H1 (cell line): ENCODE measurements around the gene AGFG1. TPM values are rescaled to one million over a fixed set of nuclear protein-coding genes. Genes with fewer than 3 reads are reported as not detected.

ENCODE experiments used
- CTCF ChIA-PET: fragments of 300-600 bp; sonication (Branson Sonifier 250); formaldehyde crosslinking; loops from one replicate; lab custom pipeline; 2021; ENCODE audit not compliant: partially characterized antibody; lab: Charles Lee
- POLR2A ChIA-PET: fragments of 300-600 bp; sonication (Branson Sonifier 250); formaldehyde crosslinking; loops from one replicate; lab custom pipeline; 2021; ENCODE audit warnings: inconsistent platforms; ENCODE audit not compliant: partially characterized antibody; lab: Charles Lee
- DNase-seq, 2 experiments: peaks; one replicate each; pipeline versions ENCODE4 v3.0.0 to v3.0.0-alpha.2; 2010 to 2022; ENCODE audit warnings: low spot score in 2 of 2, low read depth in 1 of 2, mixed read lengths in 1 of 2
- FAIRE-seq: peaks from 2 replicates; lab custom pipeline; 2011; peaks lifted over from hg19 to GRCh38; lab: Jason Lieb, UNC
- H2AFZ ChIP-seq: 2 replicates; pipeline ENCODE4 v1.8.1; 2012; ENCODE audit warnings: low read length, inconsistent platforms
- H2AK5ac ChIP-seq: 2 replicates; pipeline ENCODE4 v1.6.1; 2013; ENCODE audit warnings: low read depth, low read length
- H2BK120ac ChIP-seq: replicated peaks from 2 replicates; pipeline ENCODE3; 2013; ENCODE audit warnings: low read depth, low read length, inconsistent platforms
- H2BK12ac ChIP-seq: 2 replicates; pipeline ENCODE4 v1.6.1; 2013; ENCODE audit warnings: low read depth, low read length
- H2BK15ac ChIP-seq: 2 replicates; pipeline ENCODE4 v1.6.1; 2013; ENCODE audit warnings: low read length
- H2BK20ac ChIP-seq: 2 replicates; pipeline ENCODE4 v1.6.1; 2013; ENCODE audit warnings: low read length
- H2BK5ac ChIP-seq: 2 replicates; pipeline ENCODE4 v1.6.1; 2013; ENCODE audit warnings: low read depth, low read length
- H3K14ac ChIP-seq: 2 replicates; pipeline ENCODE4 v1.6.1; 2013; ENCODE audit warnings: inconsistent platforms; ENCODE audit not compliant: insufficient read length
- H3K18ac ChIP-seq: 2 replicates; pipeline ENCODE4 v1.6.1; 2013; ENCODE audit warnings: low read length; ENCODE audit errors: extremely low read depth
- H3K23ac ChIP-seq: 2 replicates; pipeline ENCODE4 v1.6.1; 2013; ENCODE audit warnings: inconsistent platforms; ENCODE audit not compliant: insufficient read length
- H3K23me2 ChIP-seq: 2 replicates; pipeline ENCODE4 v1.6.1; 2013; ENCODE audit warnings: low read depth, low read length
- H3K27ac ChIP-seq: 2 replicates; pipeline ENCODE4 v1.6.1; 2011; ENCODE audit warnings: low read depth, low read length, inconsistent platforms
- H3K27me3 ChIP-seq, 4 experiments: replicated peaks in 1 of 4; 1 replicate in 1 of 4; 2 replicates in 3 of 4; pipeline versions ENCODE4 v1.6.1 to v1.8.1; 2011 to 2013; ENCODE audit warnings: low read length in 3 of 4, mild to moderate bottlenecking in 3 of 4, inconsistent platforms in 2 of 4, mixed read lengths in 2 of 4, moderate library complexity in 1 of 4; ENCODE audit not compliant: control insufficient read depth in 3 of 4, insufficient read depth in 3 of 4; ENCODE audit errors: extremely low read depth in 1 of 4
- H3K36me3 ChIP-seq, 4 experiments: 2 replicates each; pipeline versions ENCODE4 v1.6.1 to v1.8.1; 2011 to 2013; ENCODE audit warnings: mild to moderate bottlenecking in 4 of 4, low read length in 3 of 4, moderate library complexity in 2 of 4, control low read depth in 1 of 4, inconsistent platforms in 1 of 4; ENCODE audit not compliant: insufficient read depth in 4 of 4, control insufficient read depth in 2 of 4
- H3K4ac ChIP-seq: replicated peaks from 2 replicates; pipeline ENCODE3; 2013; ENCODE audit warnings: low read length, low read depth, mixed read lengths, inconsistent platforms; ENCODE audit not compliant: insufficient read length
- H3K4me1 ChIP-seq, 4 experiments: replicated peaks in 1 of 4; 1 replicate in 1 of 4; 2 replicates in 3 of 4; pipeline versions ENCODE4 v1.6.1 to v1.8.1; 2011 to 2013; ENCODE audit warnings: low read length in 3 of 4, inconsistent platforms in 2 of 4, mixed read lengths in 1 of 4; ENCODE audit not compliant: insufficient read depth in 4 of 4, control insufficient read depth in 3 of 4
- H3K4me2 ChIP-seq, 2 experiments: 2 replicates each; pipeline versions ENCODE4 v1.6.1 to v1.8.1; 2011 to 2013; ENCODE audit warnings: low read depth in 2 of 2, low read length in 2 of 2, control low read depth in 1 of 2, inconsistent platforms in 1 of 2, mild to moderate bottlenecking in 1 of 2; ENCODE audit not compliant: insufficient read depth in 1 of 2
- H3K4me3 ChIP-seq, 4 experiments: fragments of 200-600, 300-600 bp in 1 of 4; sonication (generic), shearing (Covaris generic), sonication (Bioruptor Twin) in 1 of 4; 2 replicates each; pipeline versions ENCODE4 v1.5.1 to v1.8.1; 2011 to 2016; ENCODE audit warnings: low read length in 4 of 4, low read depth in 3 of 4, control low read depth in 2 of 4, inconsistent platforms in 2 of 4, mild to moderate bottlenecking in 2 of 4, mixed read lengths in 1 of 4, moderate library complexity in 1 of 4; ENCODE audit not compliant: insufficient read depth in 2 of 4; ENCODE audit errors: extremely low read depth in 1 of 4
- H3K56ac ChIP-seq: replicated peaks from 2 replicates; pipeline ENCODE3; 2013; ENCODE audit warnings: low read depth, mild to moderate bottlenecking, mixed read lengths, low read length, inconsistent platforms; ENCODE audit not compliant: insufficient read length
- H3K79me1 ChIP-seq: 2 replicates; pipeline ENCODE4 v1.6.1; 2013; ENCODE audit warnings: low read depth, low read length, control low read depth
- H3K79me2 ChIP-seq, 2 experiments: 2 replicates each; pipeline versions ENCODE4 v1.6.1 to v1.8.1; 2012 to 2013; ENCODE audit warnings: low read length in 2 of 2, mild to moderate bottlenecking in 2 of 2, inconsistent platforms in 1 of 2; ENCODE audit not compliant: insufficient read depth in 2 of 2, control insufficient read depth in 1 of 2
- H3K9ac ChIP-seq, 4 experiments: replicated peaks in 1 of 4; 1 replicate in 1 of 4; 2 replicates in 3 of 4; pipeline versions ENCODE4 v1.6.1 to v1.8.1; 2011 to 2013; ENCODE audit warnings: low read depth in 3 of 4, low read length in 3 of 4, control low read depth in 2 of 4, mild to moderate bottlenecking in 2 of 4, moderate library complexity in 2 of 4, inconsistent platforms in 1 of 4; ENCODE audit errors: extremely low read depth in 1 of 4
- H3K9me3 ChIP-seq, 2 experiments: 2 replicates each; pipeline versions ENCODE4 v1.6.1 to v1.8.1; 2012 to 2013; ENCODE audit warnings: mild to moderate bottlenecking in 2 of 2, moderate library complexity in 2 of 2, control low read depth in 1 of 2, inconsistent platforms in 1 of 2, low read depth in 1 of 2, low read length in 1 of 2, mixed read lengths in 1 of 2; ENCODE audit not compliant: insufficient read depth in 2 of 2
- H4K20me1 ChIP-seq, 2 experiments: replicated peaks in 1 of 2; 2 replicates each; pipeline versions ENCODE3 to v1.8.1; 2011 to 2013; ENCODE audit warnings: inconsistent platforms in 2 of 2, low read length in 2 of 2, mild to moderate bottlenecking in 1 of 2; ENCODE audit not compliant: insufficient read depth in 2 of 2, control insufficient read depth in 1 of 2
- H4K5ac ChIP-seq: 2 replicates; pipeline ENCODE4 v1.6.1; 2013; ENCODE audit warnings: low read length, low read depth, mixed read lengths, inconsistent platforms; ENCODE audit not compliant: insufficient read length
- H4K8ac ChIP-seq: 2 replicates; pipeline ENCODE4 v1.8.0; 2013; ENCODE audit warnings: mild to moderate bottlenecking, moderate library complexity, low read length, inconsistent platforms; ENCODE audit not compliant: insufficient read depth; ENCODE audit errors: extremely low read depth
- H4K91ac ChIP-seq: replicated peaks from 2 replicates; pipeline ENCODE3; 2013; ENCODE audit warnings: low read length, mixed read lengths, inconsistent platforms; ENCODE audit not compliant: insufficient read length
- BCL11A ChIP-seq, 2 experiments: IDR thresholded peaks; one replicate each; pipeline ENCODE4 v1.6.1; 2011; ENCODE audit warnings: low read depth in 2 of 2, low read length in 2 of 2, mild to moderate bottlenecking in 2 of 2
- CHD2 ChIP-seq: IDR thresholded peaks from 2 replicates; pipeline ENCODE4 v1.6.1; 2012; ENCODE audit warnings: low read length, improper control_type of control experiment
- GTF2F1 ChIP-seq: IDR thresholded peaks from 2 replicates; pipeline ENCODE4 v1.6.1; 2012; ENCODE audit warnings: low read depth, low read length, improper control_type of control experiment, borderline replicate concordance
- KDM1A ChIP-seq: fragments of 200-600, 300-600 bp; sonication (generic); IDR thresholded peaks from 2 replicates; pipeline ENCODE4 v1.7.1; 2016; ENCODE audit warnings: mild to moderate bottlenecking, low read length, borderline replicate concordance
- KDM4A ChIP-seq: IDR thresholded peaks from one replicate; pipeline ENCODE4 v1.7.1; 2012; ENCODE audit warnings: low read depth, mild to moderate bottlenecking, moderate library complexity, low read length, inconsistent platforms; ENCODE audit not compliant: severe bottlenecking
- POU5F1 ChIP-seq: IDR thresholded peaks from 2 replicates; pipeline ENCODE4 v1.6.1; 2011; ENCODE audit warnings: low read depth, mild to moderate bottlenecking, low read length, moderate library complexity
- RBBP5 ChIP-seq: IDR thresholded peaks from 2 replicates; pipeline ENCODE4 v1.7.1; 2012; ENCODE audit warnings: low read depth, mild to moderate bottlenecking, inconsistent platforms, low read length, moderate library complexity, borderline replicate concordance
- SP4 ChIP-seq: IDR thresholded peaks from 2 replicates; pipeline ENCODE4 v1.6.1; 2012; ENCODE audit warnings: low read length, inconsistent platforms
- SRF ChIP-seq: IDR thresholded peaks from 2 replicates; pipeline ENCODE4 v1.6.1; 2011; ENCODE audit warnings: mild to moderate bottlenecking, low read depth, low read length, moderate library complexity
- TAF7 ChIP-seq: optimal IDR thresholded peaks from 2 replicates; pipeline ENCODE3; 2011; ENCODE audit warnings: low read depth, mild to moderate bottlenecking, inconsistent platforms, low read length, moderate library complexity, borderline replicate concordance
- ZNF274 ChIP-seq: IDR thresholded peaks from 2 replicates; pipeline ENCODE4 v1.7.0; 2012; ENCODE audit warnings: low read length, borderline replicate concordance; ENCODE audit errors: extremely low read depth
- WGBS, 2 experiments: shearing (Covaris generic) in 1 of 2; methylation state at CpG; one replicate each; pipeline versions ENCODE4 v1.1.6 to v1.1.7; 2013 to 2015; ENCODE audit warnings: low lambda C conversion rate in 2 of 2, mixed read lengths in 2 of 2, inconsistent platforms in 1 of 2, low coverage in 1 of 2, missing lambda C conversion rate in 1 of 2; ENCODE audit not compliant: insufficient replicate concordance in 2 of 2, insufficient coverage in 1 of 2, insufficient read length in 1 of 2; ENCODE audit errors: extremely low coverage in 1 of 2, missing lambda C conversion rate in 1 of 2; 5-methylcytosine and 5-hydroxymethylcytosine counted together
- polyA plus RNA-seq, 7 experiments: library from polyadenylated mRNA; depleted of rRNA in 3 of 7; stranded (reverse) in 5 of 7; unstranded in 2 of 7; fragments of >200 nt in 5 of 7; fragments of 200-250 nt in 2 of 7; gene quantifications; 1 replicate in 5 of 7; 2 replicates in 1 of 7; 4 replicates in 1 of 7; pipeline versions ENCODE4 v1.2.1 to v1.2.3, GENCODE V29; 2011 to 2013; ENCODE audit warnings: missing spikeins in 2 of 7, mixed read lengths in 2 of 7
- total RNA-seq: library from RNA; stranded (reverse); fragmentation: NEBNext Ultra II Directional; extraction: Animal tissue kit (Norgen Biotek cat#: 25700); gene quantifications from 2 replicates; pipeline ENCODE4 v1.2.1, GENCODE V29; 2021
- TF ChIP-seq, protein P1 (sequence below): IDR thresholded peaks from 2 replicates; pipeline ENCODE4 v1.6.1; 2012; ENCODE audit warnings: low read length, inconsistent platforms

The AGFG1 gene
- total and polyA plus RNA-seq, 2 of the 8 experiments (the other 6 are each of a cell fraction or from before 2014, with no cell fraction given) = 102 to 147 TPM

DNA sequence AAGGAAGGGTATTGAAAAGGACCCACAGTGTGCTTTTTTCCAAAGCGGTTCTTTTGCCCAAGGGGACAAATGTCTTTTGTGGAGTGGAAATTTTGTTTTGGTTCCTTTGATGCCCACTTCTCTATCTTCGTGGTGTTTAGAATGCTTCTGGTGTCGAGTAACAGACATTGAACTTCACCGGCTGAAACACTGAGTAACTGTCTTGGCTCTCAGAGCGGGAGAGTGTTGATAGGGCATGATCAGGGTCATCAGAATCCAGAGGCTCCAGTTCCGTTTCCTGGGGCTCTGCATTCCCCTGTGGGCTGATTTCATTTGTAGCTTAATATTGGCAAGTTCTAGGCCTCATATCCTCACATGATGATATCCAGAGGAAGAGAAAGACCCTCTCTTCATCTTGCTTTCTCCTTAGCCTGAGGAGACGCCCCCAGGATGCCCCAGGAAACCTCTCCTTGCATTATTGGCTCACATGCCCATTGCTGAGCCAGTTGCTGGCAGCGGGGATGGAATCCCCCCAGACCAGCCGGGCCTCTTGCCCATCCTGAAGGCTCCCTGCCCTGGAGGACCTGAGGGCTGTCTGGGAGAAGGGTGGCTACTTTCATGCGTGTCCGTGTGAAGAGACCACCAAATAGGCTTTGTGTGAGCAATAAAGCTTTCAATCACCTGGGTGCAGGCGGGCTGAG, 27.9 kb upstream of the AGFG1 start:
- H3K56ac ChIP-seq = no peak overlapping the region
- CTCF ChIA-PET = no interaction called here
- H2AFZ ChIP-seq = peak overlapping the region; percentile 95
- H3K4me3 ChIP-seq = no peak overlapping the region
- no peak overlapping the region for H2BK5ac ChIP-seq
- H3K4me2 ChIP-seq = no peak overlapping the region
- H2BK15ac ChIP-seq = no peak overlapping the region
- H2BK12ac ChIP-seq = no peak overlapping the region
- no peaks in the 10 kb centered on the region for H3K79me2 ChIP-seq
- no peak overlapping the region for H4K5ac ChIP-seq
- no peak overlapping the region for H2BK20ac ChIP-seq
- H3K14ac ChIP-seq = no peak overlapping the region
- 77% methylated on average over 11 of the region's 12 CpGs; no CpG with 5 or more reads in 1 of the 2 experiments for WGBS, 2 experiments
- no peak overlapping the region for H3K27ac ChIP-seq
- H3K9me3 ChIP-seq = no peaks in the 10 kb centered on the region
- H3K23me2 ChIP-seq = no peaks in the 10 kb centered on the region
- H2AK5ac ChIP-seq = no peak overlapping the region
- TF ChIP-seq KDM1A = no peak
- no peak for TF ChIP-seq ZNF274
- no peak for TF ChIP-seq GTF2F1
- TF ChIP-seq CHD2 = no peak
- TF ChIP-seq TAF7 = no peak
- TF ChIP-seq SP4 = no peak
- no peak for TF ChIP-seq POU5F1
- no peak for TF ChIP-seq RBBP5
- TF ChIP-seq, protein P1, sequence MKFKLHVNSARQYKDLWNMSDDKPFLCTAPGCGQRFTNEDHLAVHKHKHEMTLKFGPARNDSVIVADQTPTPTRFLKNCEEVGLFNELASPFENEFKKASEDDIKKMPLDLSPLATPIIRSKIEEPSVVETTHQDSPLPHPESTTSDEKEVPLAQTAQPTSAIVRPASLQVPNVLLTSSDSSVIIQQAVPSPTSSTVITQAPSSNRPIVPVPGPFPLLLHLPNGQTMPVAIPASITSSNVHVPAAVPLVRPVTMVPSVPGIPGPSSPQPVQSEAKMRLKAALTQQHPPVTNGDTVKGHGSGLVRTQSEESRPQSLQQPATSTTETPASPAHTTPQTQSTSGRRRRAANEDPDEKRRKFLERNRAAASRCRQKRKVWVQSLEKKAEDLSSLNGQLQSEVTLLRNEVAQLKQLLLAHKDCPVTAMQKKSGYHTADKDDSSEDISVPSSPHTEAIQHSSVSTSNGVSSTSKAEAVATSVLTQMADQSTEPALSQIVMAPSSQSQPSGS = no peak
- TF ChIP-seq KDM4A = no peak
- TF ChIP-seq SRF = no peak
- TF ChIP-seq BCL11A (IDR thresholded peaks at IDR 0.05; ENCODE audit: low read depth in 2 of 2, low read length in 2 of 2) = no peak
- H3K36me3 ChIP-seq = no peaks in the 10 kb centered on the region
- FAIRE-seq (no peak), DNase-seq (no peak)
- H3K4me1 ChIP-seq = peaks cover 0 to 5% (median under 1%) of the 10 kb centered on the region in 4 experiments; a peak in 1 of 7 replicates
- H3K79me1 ChIP-seq = no peaks in the 10 kb centered on the region
- no peak overlapping the region for H3K23ac ChIP-seq
- H4K8ac ChIP-seq = no peak overlapping the region
- POLR2A ChIA-PET = no interaction called here
- no peak overlapping the region for H3K9ac ChIP-seq
- H3K18ac ChIP-seq = no peak overlapping the region; the same call in 1 of the 2 replicates
- no peaks in the 10 kb centered on the region for H3K27me3 ChIP-seq
- no peak overlapping the region for H3K4ac ChIP-seq
- no peaks in the 10 kb centered on the region for H4K20me1 ChIP-seq
- H4K91ac ChIP-seq = no peak overlapping the region
- H2BK120ac ChIP-seq = no peak overlapping the region
